A549 treated with dexamethasone at 1 μM for 4 hours (cell line): Measurements from ENCODE around the gene RASL11B. TPM values are rescaled to one million over a fixed set of nuclear protein-coding genes. Genes with fewer than 3 reads are reported as not detected.

Experiments used
- total RNA-seq: library from RNA; stranded (reverse); fragments of 200-300 nt; extraction: Qiagen RNA extraction; gene quantifications from 5 replicates; pipeline ENCODE4 v1.2.3, GENCODE V29; 2022

The RASL11B gene, protein sequence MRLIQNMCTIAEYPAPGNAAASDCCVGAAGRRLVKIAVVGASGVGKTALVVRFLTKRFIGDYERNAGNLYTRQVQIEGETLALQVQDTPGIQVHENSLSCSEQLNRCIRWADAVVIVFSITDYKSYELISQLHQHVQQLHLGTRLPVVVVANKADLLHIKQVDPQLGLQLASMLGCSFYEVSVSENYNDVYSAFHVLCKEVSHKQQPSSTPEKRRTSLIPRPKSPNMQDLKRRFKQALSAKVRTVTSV
- 0.09 to 0.18 TPM (median 0.11 TPM) in 5 replicates for total RNA-seq

DNA sequence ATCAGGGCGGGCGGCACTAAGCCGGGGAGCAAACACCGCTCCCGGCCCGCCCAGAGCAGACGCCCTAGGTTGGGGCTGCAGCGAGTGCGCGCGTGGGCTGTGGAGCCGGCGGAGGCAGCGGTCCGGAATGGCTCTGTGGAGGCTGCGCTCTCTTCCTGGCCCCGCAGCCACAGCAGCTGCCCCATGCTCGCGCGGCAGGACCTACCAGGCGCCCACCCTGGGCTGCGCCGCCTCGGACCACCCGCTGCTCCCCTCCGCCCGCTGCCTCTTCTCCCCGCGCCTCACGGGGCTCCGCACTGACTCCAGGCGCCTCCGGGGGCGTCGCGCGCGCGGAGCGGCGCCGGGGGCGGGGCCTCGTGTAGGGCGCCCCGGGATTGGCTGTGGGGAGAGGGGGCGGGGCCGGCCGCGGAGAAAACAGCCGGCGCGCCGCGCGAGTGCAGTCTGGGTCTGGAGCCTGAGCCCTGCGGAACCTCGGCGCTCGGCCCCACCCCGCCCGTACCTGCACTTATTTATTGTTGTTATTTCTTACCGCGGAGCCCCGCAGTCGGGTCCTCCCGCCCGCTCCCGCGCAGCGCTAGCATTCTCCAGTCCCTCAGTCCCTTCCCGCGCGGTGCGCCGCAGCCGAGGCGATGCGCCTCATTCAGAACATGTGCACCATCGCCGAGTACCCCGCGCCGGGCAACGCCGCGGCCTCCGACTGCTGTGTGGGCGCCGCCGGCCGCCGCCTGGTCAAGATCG lies at the start of gene RASL11B:
TSS of gene RASL11B (plus strand) at position 439 of the 738 bp plus-strand sequence. CDS start at position 630, 191 bp downstream.

Other genes with a start within 250 kb of the RASL11B start
- gene USP46, start 203.0 kb upstream of the RASL11B start, total RNA-seq, result 4.8 to 10.1 TPM (median 8.2 TPM) in 5 replicates
- gene ERVMER34-1, start 110.9 kb upstream of the RASL11B start, total RNA-seq, result 0.42 to 0.54 TPM (median 0.48 TPM) in 5 replicates